ENCODE data around the gene NEK6. TPM values are rescaled to one million over a fixed set of nuclear protein-coding genes. Genes with fewer than 3 reads are reported as not detected.
A peak's percentile ranks its signal among the peaks of the same experiment; 100 is the strongest.

The NEK6 gene
- total and polyA plus RNA-seq, 10 of the 15 experiments (the other 5 are each of a cell fraction or from before 2014, with no cell fraction given), result 31.3 to 161 (median 89.2) TPM

GRCh38 chr9:124290053-124290591 lies 32.4 kb downstream of the NEK6 start:
- H3K4me3 ChIP-seq, result peak overlapping the region; percentile 56; the same call in 1 of the 2 replicates
- no peak for DNase-seq (ENCODE audit: low read depth, low spot score)
- 0 out of 2 replicates have a peak, but pooled peaks have one; percentile 10 for TF ChIP-seq MTA2 (IDR thresholded peaks at IDR 0.05; ENCODE audit: low read depth)
- peak; percentile 52; the same call in 1 of the 2 replicates for TF ChIP-seq POLR2AphosphoS5 (IDR thresholded peaks at IDR 0.05; ENCODE audit: low read length)
- TF ChIP-seq POLR2A (IDR thresholded peaks at IDR 0.05; ENCODE audit: low read depth, low read length), result peak; percentile 42; the same call in 1 of the 2 replicates
- 0 out of 2 replicates have a peak, but pooled peaks have one; percentile 1 for TF ChIP-seq TBL1XR1 (IDR thresholded peaks at IDR 0.05; ENCODE audit: low read depth, low read length)
- TF ChIP-seq POU2F2 (IDR thresholded peaks at IDR 0.05; ENCODE audit: borderline replicate concordance, low read depth, low read length), result peak; percentile 4; the same call in 1 of the 3 replicates
- TF ChIP-seq SIX5 (IDR thresholded peaks at IDR 0.05; ENCODE audit: low read depth, low read length, severe bottlenecking), result no peak
- TF ChIP-seq PRDM15 (CRISPR knock-in tag; IDR thresholded peaks at IDR 0.05), result 0 out of 2 replicates have a peak, but pooled peaks have one; percentile 2
- peak in 2 of 3 experiments; percentile 17 to 20; a peak in 1 of 6 replicates for TF ChIP-seq CTCF (IDR thresholded peaks at IDR 0.05 in 2 of 3, conservative IDR thresholded peaks at IDR 0.05 in 1 of 3; ENCODE audit: control insufficient read depth in 2 of 3, extremely low read depth in 1 of 3, insufficient read depth in 1 of 3, low read depth in 3 of 3, low read length in 3 of 3)
- TF ChIP-seq BHLHE40 (IDR thresholded peaks at IDR 0.05; ENCODE audit: borderline replicate concordance in 1 of 2, low read depth in 2 of 2, low read length in 1 of 2), result peak in 1 of 2 experiments; percentile 45; a peak in 1 of 4 replicates
- no peak for TF ChIP-seq WRNIP1 (IDR thresholded peaks at IDR 0.05; ENCODE audit: borderline replicate concordance, low read depth, low read length)
- no peak for TF ChIP-seq PBX3 (IDR thresholded peaks at IDR 0.05; ENCODE audit: insufficient replicate concordance, low read depth, low read length)
- TF ChIP-seq ZZZ3 (IDR thresholded peaks at IDR 0.05; ENCODE audit: control insufficient read depth, insufficient read length, low read depth), result no peak
- no peak for TF ChIP-seq ASH2L (IDR thresholded peaks at IDR 0.05; ENCODE audit: borderline replicate concordance, low read depth)
- peak; percentile 23 for TF ChIP-seq MYC (IDR thresholded peaks at IDR 0.05; ENCODE audit: insufficient read depth, insufficient read length, insufficient replicate concordance, low read length, severe bottlenecking)
- TF ChIP-seq GATAD2B (conservative IDR thresholded peaks at IDR 0.05; ENCODE audit: low read depth), result peak; percentile 80

More at GRCh38 chr9:124290053-124290591, 32.4 kb downstream of the NEK6 start:
- peak overlapping the region; percentile 91 for H3K27ac ChIP-seq (ENCODE audit: control insufficient read depth, insufficient read depth)
- no peaks in the 10 kb centered on the region; the same call in none of the 2 replicates for H4K20me1 ChIP-seq (ENCODE audit: control insufficient read depth, insufficient read depth)
- peaks cover 17 to 28% of the 10 kb centered on the region in 2 experiments for H3K36me3 ChIP-seq (ENCODE audit: control insufficient read depth in 2 of 2, insufficient read depth in 2 of 2, low read length in 1 of 2)
- ATAC-seq (peak; percentile 4), FAIRE-seq (no peak)
- H3K9ac ChIP-seq (ENCODE audit: control insufficient read depth, insufficient read depth, low read length), result peak overlapping the region; percentile 49
- 18% methylated on average over 21 of the region's 21 CpGs for WGBS (ENCODE audit: insufficient coverage, insufficient replicate concordance, low lambda C conversion rate, missing lambda C conversion rate)
- H3K79me2 ChIP-seq (ENCODE audit: control insufficient read depth, insufficient read depth, low read length), result peaks cover 99% of the 10 kb centered on the region
- SMC1A ChIA-PET (ENCODE audit: uncharacterized antibody, unreplicated experiment), result interaction anchor here (0.8 to 9.9 kb wide), 9 partner anchors 27 to 163 kb away, joined by 3 to 132 read pairs (median 15); partner anchors contain the start of gene NEK6
- in situ Hi-C loops (cut with MboI) (loop anchor here (25.0 kb wide), 1 partner anchor 153 kb away; no protein-coding TSS in a partner anchor), intact Hi-C loops (cut with micrococcal nuclease; ENCODE audit: unreplicated experiment) (loop anchor here (2.0 kb wide), 1 partner anchor 163 kb away; no protein-coding TSS in a partner anchor)
- no TSS peak for BruUV-seq (replicated peaks)
- no peaks in the 10 kb centered on the region for H3K27me3 ChIP-seq (replicated peaks in 1 of 2; ENCODE audit: control insufficient read depth in 2 of 2, insufficient read depth in 2 of 2, low read length in 1 of 2)
- peak overlapping the region; percentile 77 for H3K4me2 ChIP-seq (ENCODE audit: control insufficient read depth, insufficient read depth)
- POLR2A ChIA-PET, result interaction anchor here (0.7 to 5.4 kb wide), 6 partner anchors 25 to 93 kb away, joined by 4 to 45 read pairs (median 10); no protein-coding TSS in a partner anchor
- H2AFZ ChIP-seq (ENCODE audit: control insufficient read depth, low read depth, low read length), result no peak overlapping the region
- CTCF ChIA-PET, result interaction anchor here (0.6 to 5.0 kb wide), 15 partner anchors 23 to 163 kb away, joined by 3 to 42 read pairs (median 10); partner anchors contain the start of gene NEK6
- RAD21 ChIA-PET (ENCODE audit: unreplicated experiment), result interaction anchor here (1.1 to 5.1 kb wide), 7 partner anchors 15 to 163 kb away, joined by 3 to 74 read pairs (median 17); partner anchors contain the start of gene NEK6
- peaks cover 100% of the 10 kb centered on the region for H3K4me1 ChIP-seq (ENCODE audit: control insufficient read depth, insufficient read depth, low read length)
- no peaks in the 10 kb centered on the region for H3K9me3 ChIP-seq (replicated peaks; ENCODE audit: control insufficient read depth, insufficient read depth, low read length)

Measured in GM12878 (cell line).